Fibroblast of villous mesenchyme (primary cell): Measurements from ENCODE around the gene TAF15. TPM values are rescaled to one million over a fixed set of nuclear protein-coding genes. Genes with fewer than 3 reads are reported as not detected.

ENCODE experiments used
- DNase-seq: peaks from one replicate; pipeline ENCODE4 v3.0.0-alpha.2; 2010; ENCODE audit warnings: low read depth
- H3K4me3 ChIP-seq: 2 replicates; pipeline ENCODE4 v1.5.1; 2011; ENCODE audit warnings: low read depth, mild to moderate bottlenecking, low read length
- total RNA-seq: library from RNA; depleted of rRNA; stranded (reverse); fragments of >200 nt; gene quantifications from 2 replicates; pipeline ENCODE4 v1.2.3, GENCODE V29; 2012
- TF ChIP-seq, protein P1 (sequence below): IDR thresholded peaks from 2 replicates; pipeline ENCODE4 v1.5.1; 2012; ENCODE audit warnings: low read depth, mild to moderate bottlenecking, low read length; ENCODE audit not compliant: insufficient read depth

TAF15 gene
- 47.1 and 55.4 TPM in 2 replicates for total RNA-seq

DNA sequence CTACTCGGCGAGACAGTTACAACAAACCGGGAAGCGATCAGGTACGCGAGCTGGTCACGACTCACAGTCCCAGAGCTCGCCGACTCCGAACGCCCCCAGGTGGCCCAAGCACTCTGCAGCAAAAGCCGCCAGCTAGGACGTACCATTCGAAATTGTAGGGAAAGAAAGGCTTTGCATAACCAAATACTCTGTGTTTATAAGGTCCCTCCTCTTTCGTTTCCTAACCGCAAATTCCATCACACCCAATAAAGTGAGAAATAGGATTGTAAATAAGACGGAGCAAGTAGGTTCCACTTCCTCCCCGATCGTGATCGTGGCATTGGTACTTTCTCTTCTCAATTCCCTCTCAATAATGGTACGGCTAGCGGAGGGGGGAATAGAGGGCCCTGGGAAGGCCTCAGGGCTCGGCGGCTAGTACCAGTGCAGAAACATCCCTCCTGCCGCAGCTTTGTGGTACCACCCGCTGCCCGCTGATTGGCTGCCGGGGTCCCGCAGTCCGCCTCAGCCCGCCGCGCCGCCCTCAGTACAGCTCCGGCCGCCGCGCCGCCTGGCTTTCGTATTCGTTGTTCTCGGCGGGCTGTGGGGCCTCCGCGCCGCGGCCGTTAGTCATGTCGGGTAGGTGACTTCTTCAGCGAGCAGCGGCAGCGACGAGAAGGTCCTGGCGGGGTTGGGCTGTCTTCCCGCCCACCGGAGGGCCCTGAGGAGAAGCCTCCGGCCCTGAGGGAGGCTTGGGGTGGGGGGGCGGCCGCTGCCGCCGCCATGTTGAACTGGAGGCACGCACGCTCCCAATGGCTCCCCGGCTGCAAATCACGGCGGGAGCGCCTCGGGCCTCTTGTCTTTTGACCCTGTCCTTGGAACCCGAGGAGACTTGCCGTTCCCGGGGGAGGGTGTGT lies at the start of gene TAF15:
TSS of gene TAF15 (plus strand) at position 523 of the 893 bp plus-strand sequence. CDS start at position 609, 86 bp downstream.
- peak; percentile 100 for DNase-seq
- TF ChIP-seq, protein P1, sequence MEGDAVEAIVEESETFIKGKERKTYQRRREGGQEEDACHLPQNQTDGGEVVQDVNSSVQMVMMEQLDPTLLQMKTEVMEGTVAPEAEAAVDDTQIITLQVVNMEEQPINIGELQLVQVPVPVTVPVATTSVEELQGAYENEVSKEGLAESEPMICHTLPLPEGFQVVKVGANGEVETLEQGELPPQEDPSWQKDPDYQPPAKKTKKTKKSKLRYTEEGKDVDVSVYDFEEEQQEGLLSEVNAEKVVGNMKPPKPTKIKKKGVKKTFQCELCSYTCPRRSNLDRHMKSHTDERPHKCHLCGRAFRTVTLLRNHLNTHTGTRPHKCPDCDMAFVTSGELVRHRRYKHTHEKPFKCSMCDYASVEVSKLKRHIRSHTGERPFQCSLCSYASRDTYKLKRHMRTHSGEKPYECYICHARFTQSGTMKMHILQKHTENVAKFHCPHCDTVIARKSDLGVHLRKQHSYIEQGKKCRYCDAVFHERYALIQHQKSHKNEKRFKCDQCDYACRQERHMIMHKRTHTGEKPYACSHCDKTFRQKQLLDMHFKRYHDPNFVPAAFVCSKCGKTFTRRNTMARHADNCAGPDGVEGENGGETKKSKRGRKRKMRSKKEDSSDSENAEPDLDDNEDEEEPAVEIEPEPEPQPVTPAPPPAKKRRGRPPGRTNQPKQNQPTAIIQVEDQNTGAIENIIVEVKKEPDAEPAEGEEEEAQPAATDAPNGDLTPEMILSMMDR = peak; percentile 74
- peak within 1 kb of the TSS; percentile 79 for H3K4me3 ChIP-seq

DNA sequence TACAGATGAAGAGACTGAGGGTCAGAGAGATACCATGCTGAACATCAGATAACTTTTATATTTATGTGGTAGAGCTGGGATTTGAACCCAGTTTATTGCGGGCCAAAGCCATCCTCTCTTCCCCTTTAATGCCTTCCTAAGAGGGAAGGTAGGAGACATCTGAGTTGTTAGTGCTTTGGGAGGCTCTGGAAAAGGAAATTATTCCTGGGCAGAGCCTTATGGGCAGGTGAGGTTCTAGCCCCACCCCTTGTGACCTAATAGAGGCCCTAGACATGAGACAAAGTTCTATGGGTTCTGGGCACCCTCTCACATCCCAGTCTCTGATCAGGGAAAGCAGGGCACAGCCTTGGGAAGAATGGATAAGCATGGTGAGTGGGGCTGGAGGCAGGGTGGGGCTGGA lies 48.7 kb upstream of the TAF15 start, which contains the start of gene C17orf50:
TSS of gene C17orf50 (plus strand) at position 301 of the 400 bp plus-strand sequence. CDS start at position 356, 55 bp downstream.
- TF ChIP-seq, protein P1 = no peak
- H3K4me3 ChIP-seq = no peak within 1 kb of the TSS
- no peak for DNase-seq

DNA sequence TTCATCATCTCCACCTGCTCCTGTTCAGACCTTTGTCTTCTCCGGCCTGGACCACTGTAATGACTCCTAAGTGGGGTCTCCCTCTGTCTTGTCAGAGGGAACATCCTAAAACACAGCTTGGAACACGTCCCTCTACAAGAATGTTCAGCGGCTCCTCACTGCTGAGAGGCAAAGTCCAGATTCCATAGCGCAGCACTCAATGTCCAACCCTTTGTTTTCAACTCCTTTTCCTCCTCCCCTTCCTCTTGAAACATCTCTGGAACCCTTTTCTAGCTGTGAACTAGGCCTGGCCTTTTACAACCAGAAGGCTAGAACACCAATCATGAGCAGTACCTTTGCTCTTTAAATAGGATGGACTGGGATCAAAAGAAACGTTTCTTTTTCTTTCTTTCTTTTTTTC lies 47.7 kb upstream of the TAF15 start:
- DNase-seq = no peak
- TF ChIP-seq, protein P1 = no peak
- H3K4me3 ChIP-seq = no peak overlapping the region

DNA sequence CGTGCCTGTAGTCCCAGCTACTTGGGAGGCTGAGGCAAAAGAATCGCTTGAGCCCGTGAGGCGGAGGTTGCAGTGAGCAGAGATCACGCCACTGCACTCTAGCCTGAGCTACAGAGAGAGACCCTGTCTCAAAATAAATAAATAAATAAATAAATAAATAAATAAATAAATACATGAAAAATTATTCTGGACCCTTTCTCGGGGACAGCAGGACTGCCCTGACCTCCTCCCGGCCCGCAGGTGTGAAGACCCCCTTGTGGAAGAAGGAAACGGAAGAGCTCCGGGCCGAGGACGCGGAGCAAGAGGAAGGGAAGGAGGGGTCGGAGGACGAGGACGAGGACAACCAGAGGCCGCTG lies 45.5 kb upstream of the TAF15 start:
- no peak for DNase-seq
- TF ChIP-seq, protein P1 = no peak
- peak overlapping the region; percentile 31 for H3K4me3 ChIP-seq

DNA sequence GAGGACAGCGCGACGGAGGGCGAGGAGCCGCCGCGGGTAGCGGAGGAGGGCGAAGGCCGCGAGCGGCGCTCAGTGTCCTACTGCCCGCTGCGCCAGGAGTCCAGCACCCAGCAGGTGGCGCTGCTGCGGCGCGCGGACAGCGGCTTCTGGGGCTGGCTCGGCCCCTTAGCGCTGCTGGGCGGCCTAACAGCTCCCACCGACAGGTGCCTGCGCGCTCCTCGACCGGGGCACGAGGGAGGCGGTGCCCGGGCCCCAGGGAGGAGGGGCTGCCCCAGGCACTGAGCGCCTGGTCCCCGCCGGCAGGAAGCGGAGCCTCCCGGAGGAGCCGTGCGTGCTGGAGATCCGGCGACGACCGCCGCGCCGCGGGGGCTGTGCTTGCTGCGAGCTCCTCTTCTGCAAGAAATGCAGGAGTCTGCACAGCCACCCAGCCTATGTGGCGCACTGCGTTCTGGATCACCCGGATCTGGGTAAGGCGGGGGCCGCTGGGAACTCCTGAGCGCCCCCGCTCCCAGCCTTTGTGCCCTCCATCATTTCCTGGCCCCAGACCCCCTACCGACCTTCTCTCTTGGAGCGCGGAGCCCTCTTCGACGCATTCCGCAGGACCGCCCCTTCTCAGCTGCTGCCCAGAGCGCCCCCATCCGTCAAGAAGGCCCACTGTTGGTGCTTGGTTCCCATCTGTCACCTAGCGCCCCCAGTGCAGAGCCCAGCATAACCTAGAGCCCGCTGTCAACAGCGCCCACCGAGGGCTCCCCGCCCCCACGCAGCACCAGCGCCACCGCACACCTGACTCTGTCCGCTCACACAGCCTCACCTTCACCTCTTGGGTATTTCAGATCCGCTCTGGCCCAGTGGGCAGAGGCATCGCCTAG lies 44.9 kb upstream of the TAF15 start:
- peak overlapping the region; percentile 54 for H3K4me3 ChIP-seq
- peak; percentile 84 for DNase-seq
- TF ChIP-seq, protein P1 = peak; percentile 87

DNA sequence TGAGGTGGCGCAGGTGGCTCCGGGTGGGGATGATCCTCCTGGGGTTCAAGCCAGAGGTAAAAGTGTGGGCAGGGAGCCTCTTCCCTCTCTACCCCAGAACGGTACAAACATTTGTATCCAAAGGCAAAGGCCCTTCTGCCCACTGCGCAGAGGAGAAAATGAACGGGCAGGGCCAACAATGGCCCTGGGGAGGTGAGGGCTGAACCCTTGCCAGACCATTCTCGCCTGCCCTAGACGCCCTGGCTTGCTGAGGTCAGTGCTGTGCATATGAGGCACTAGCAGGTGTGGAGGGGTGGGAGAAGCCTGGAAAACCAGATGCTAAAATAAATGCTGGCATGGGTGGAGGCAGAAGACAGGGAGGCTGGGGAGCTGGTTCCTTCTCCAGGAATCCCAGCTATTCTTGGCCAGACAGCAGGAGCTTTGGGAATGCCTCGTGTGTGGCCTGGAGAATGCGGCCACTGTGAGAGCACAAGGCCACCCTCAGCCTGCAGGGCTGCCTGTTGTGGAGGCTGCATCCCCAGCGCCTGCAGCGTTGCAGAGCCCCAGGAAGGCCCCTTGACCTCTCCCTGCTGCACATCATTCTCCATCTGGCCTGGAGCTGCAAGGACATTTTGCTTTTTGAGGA lies 44.1 kb upstream of the TAF15 start:
- DNase-seq = no peak
- TF ChIP-seq, protein P1 = no peak
- no peak overlapping the region for H3K4me3 ChIP-seq
